Coronary artery (tissue), 2 donors: ENCODE measurements around the gene PRKCE.

Experiments used
- DNase-seq: peaks from one replicate; pipeline ENCODE4 v3.0.0-alpha.2; 2017; ENCODE audit warnings: low spot score
- H3K27ac ChIP-seq, 2 donors: fragments of 200-600 bp; sonication (generic); one replicate each; pipeline ENCODE4 v1.5.1; 2016 to 2019
- H3K4me3 ChIP-seq: fragments of 200-600 bp; sonication (generic); 2 replicates; pipeline ENCODE4 v1.5.1; 2016; ENCODE audit warnings: mild to moderate bottlenecking, moderate library complexity
- CTCF ChIP-seq: fragments of 200-600 bp; sonication (generic); IDR thresholded peaks from one replicate; pipeline ENCODE4 v1.5.1; 2019; ENCODE audit warnings: antibody characterized with exemption

PRKCE gene

GRCh38 chr2:45894211-45894610 lies 242.7 kb downstream of the PRKCE start:
- no peak for DNase-seq
- H3K27ac ChIP-seq = no peak overlapping the region
- no peak for TF ChIP-seq CTCF
- no peak overlapping the region for H3K4me3 ChIP-seq

- Histone ChIP-seq H3K4me3 (no peak overlapping the region), H3K27ac (peak overlapping the region in 1 of 2 donors; percentile 24)
- no peak for DNase-seq
- TF ChIP-seq CTCF = no peak
Measured at GRCh38 chr2:45895241-45895861, 243.9 kb downstream of the PRKCE start.

GRCh38 chr2:45896311-45896710 lies 244.8 kb downstream of the PRKCE start:
- Histone ChIP-seq H3K4me3 (no peak overlapping the region), H3K27ac (peak overlapping the region in 1 of 2 donors; percentile 46)
- DNase-seq = no peak
- TF ChIP-seq CTCF = no peak

- no peak overlapping the region for H3K27ac ChIP-seq
- H3K4me3 ChIP-seq = no peak overlapping the region
- DNase-seq = no peak
- TF ChIP-seq CTCF = no peak
Measured at GRCh38 chr2:45897842-45898241, 246.4 kb downstream of the PRKCE start.

- no peak overlapping the region for H3K27ac ChIP-seq
- no peak overlapping the region for H3K4me3 ChIP-seq
- DNase-seq = no peak
- TF ChIP-seq CTCF = no peak
Measured at GRCh38 chr2:45898819-45899218, 247.3 kb downstream of the PRKCE start.

- no peak for TF ChIP-seq CTCF
- no peak overlapping the region for H3K27ac ChIP-seq
Measured at GRCh38 chr2:45899926-45900325, 248.5 kb downstream of the PRKCE start.

GRCh38 chr2:45901468-45902032 lies 250.1 kb downstream of the PRKCE start:
- DNase-seq = no peak
- H3K4me3 ChIP-seq = no peak overlapping the region
- no peak overlapping the region for H3K27ac ChIP-seq
- no peak for TF ChIP-seq CTCF

More at GRCh38 chr2:45899926-45900325, 248.5 kb downstream of the PRKCE start:
- no peak for DNase-seq
- H3K4me3 ChIP-seq = no peak overlapping the region
